ENCODE measurements around the gene PER2. TPM values are rescaled to one million over a fixed set of nuclear protein-coding genes. Genes with fewer than 3 reads are reported as not detected.

PER2 gene
- total RNA-seq, 1 donor from 2014 or later: 13.0 TPM

DNA sequence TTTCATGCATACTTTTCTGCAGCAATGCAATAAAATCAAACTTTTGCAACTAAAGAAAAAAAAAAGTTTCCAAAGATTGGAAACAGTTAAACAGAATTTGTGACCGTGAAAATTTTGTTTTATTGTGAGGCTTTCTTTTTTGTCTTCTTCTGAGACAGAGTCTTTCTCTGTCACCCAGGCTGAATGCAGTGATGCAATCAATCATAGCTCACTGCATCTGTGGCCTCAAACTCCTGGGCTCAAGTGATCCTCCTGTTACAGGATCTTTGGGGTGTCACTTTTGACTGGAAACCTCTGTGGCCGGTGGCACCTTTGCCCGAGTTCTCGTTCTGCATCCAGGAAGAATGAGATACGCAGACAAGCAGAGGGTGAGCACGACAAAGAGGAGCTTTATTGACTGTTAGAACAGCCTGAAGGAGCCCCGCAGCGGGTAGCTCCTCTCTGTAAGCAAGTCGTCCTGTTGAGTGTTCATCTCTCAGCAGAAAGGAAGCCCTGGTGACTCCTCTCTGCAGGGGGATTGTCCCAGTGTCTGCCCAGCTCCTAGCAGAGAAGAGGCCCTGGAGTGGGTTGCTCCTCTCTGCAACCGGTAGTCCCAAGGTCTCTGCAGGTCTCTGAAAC, 68.0 kb downstream of the PER2 start:
- DNase-seq (ENCODE audit: low spot score): no peak
- intact Hi-C loops (cut with DNase I): no loop called here

DNA sequence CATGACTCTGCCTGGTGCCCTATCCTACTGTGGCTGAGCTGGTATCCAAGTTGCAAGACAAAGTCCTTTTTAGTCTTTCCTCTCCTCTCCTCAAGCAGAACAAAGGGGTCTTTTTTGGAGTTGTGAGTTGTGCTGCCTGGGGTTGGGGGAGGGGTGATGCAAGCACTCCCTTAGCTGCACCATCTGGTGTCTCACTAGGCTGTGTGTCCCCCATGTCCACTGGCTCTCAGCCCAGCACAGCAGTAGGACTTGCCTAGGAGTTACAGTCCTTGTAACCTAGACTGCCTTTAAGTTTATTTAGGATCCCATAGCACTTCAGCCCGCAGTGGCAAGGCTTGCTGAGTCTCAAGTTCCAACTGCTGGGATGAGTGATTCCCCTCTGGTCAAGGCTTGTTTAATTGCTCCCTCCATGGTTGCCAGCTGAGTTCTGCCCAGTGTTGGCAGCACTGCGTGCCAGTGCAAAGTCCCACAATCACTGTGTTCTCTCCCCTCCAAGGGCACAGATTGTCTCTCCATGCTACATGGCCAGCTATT, 71.7 kb downstream of the PER2 start:
- DNase-seq (ENCODE audit: low spot score): no peak
- intact Hi-C loops (cut with DNase I): no loop called here

DNA sequence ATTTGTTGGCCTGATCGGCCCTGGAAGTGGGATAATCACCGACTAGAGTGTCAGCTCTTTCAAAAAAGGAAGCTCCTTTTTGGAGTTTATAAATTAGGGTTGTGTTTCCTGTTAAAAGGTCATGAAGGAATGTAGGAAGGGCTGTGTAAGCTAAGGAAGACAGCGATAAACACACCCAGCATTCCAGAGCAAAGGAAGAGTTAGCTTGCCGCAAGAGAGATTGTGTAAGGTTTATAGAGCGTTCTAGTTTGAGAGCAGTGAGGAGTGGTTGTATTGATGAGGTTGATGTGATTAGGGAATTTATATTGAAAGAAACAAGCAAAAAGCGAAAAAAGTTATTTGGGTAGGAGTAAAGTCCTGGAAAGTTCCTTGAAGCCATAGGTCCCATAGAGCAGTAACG, 81.4 kb downstream of the PER2 start:
- no peak for DNase-seq (ENCODE audit: low spot score)
- intact Hi-C loops (cut with DNase I): no loop called here

DNA sequence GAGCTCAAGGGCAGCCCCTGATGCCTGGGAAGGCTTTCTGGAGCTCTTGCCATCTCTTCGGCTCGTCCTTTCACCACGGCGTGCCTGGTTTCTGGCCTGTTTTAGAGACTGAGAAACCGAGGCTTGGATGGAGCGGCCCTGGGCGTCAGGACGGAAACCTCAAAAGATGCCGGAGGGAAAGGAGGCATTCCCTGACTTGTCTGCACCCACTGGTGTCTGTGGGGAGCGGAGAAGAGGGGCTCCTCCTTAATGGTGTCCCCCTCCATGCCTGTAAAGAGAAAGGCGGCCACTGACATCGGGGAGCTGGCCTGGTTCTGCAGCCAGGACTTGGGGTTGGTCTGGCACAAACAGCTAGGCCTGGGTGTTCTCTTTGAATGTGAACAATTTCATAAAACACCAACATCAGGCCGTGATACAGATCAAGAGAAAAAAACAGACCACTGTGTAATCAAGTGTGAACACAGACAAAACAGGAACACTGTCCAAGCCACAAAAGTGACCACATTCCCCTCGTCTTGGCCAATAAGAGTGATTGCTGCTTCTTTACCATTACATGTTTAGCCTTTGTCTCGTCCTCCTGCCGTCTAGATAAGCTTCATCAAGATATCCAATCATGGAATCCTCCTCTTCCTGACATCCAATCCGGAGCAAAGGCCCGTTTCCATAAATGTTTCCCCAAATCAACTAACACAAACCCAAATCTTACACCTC, 84.3 kb downstream of the PER2 start:
- intact Hi-C loops (cut with DNase I): loop anchor here (2.0 kb wide), 2 partner anchors 37 to 143 kb away; partner anchors contain the start of genes HES6 and SCLY
- no peak for DNase-seq (ENCODE audit: low spot score)

DNA sequence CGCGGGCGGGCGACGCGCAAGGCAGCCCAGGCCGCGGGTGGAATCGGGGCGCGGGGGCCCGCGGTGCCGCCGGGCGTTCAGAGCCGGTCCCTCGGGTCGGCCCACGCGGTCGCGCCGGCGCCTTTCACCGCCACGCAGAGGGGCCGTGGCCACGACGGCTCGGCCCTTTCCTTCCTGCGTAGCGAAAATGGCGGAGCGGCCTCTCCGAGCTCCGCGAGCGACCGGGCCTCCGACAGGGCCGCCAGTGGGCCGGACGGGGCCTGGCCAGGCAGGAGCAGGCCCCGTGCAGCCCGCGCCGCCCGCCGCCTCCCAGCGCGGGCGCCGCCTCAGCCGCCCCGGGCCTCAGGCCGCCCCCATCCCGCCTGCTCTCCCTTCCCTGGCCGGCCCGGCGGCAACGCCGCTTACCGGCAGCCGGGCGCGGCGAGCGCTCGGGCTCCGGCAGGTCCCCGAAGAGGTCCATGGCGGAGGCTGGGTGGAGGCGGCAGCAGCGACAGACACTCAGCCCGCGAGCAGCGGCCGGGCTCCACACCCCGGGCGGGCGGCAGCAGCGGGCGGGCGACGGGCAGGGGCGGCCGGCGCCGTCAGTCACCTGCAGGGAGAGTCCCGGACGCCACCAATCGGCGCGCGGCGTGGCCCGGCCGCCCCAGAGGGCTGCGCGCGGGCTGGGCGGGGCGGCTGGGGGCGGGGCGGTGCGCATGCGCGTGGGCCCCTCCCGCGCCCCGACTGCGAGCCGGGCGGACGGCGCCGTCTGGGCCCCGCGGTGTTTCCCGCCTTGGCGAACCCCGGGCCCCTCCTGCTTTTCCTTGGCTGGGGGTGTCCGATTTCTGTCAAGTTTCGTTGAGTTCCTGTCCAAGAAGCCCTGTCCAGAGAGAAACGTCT, 85.1 kb downstream of the PER2 start, which contains the start of gene ILKAP:
ILKAP (minus strand) TSS at position 602 of the 879 bp plus-strand sequence; CDS start at position 460, 142 bp downstream.
- DNase-seq (ENCODE audit: low spot score): peak; percentile 95
- intact Hi-C loops (cut with DNase I): loop anchor here (2.0 kb wide), 1 partner anchor 143 kb away; the partner anchor contains the start of gene SCLY

DNA sequence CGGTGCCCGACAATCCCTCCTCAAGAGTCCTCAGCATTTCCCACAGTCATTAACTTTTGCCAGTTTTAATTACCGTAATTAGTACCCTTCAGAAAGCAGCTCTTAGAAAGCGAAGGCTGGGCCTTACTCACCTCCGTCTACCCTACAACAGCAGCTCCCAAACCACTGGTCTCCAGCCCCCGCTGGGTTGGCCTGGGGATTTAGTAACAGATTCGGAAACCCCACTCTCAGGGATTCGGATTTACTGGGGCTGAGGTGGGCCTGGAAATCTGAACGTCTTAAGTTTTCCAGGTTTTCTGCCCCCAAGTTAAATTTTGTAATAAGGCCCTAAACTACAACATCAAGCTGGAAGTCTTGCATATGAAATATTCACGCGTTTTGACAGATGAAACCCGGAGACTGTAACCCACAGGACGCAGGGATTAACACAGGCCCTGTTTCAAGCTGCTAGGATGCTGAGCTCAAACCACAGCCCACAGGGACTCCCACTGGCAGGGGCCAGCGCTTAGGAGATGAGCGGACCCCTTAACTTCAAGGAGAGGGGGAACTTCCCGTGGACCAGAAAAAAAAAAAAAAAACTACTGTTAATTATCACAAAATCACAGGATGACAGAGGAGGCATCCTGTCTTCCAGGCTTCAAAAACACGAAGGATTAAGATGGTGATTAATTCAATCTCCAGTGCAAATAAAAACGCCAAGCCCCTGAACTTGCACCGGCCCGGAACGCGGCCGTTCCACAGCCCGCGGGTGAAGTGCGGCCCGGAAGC, 85.9 kb downstream of the PER2 start:
- no peak for DNase-seq (ENCODE audit: low spot score)
- intact Hi-C loops (cut with DNase I): loop anchor here (2.0 kb wide), 1 partner anchor 142 kb away; the partner anchor contains the start of gene SCLY

Other genes with a start within 250 kb of the PER2 start
- 8.8 TPM for gene SCLY, start 227.6 kb downstream of the PER2 start, total RNA-seq
- 0.08 TPM for gene ESPNL, start 188.3 kb downstream of the PER2 start, total RNA-seq
- gene KLHL30, start 149.9 kb downstream of the PER2 start, total RNA-seq: 14.3 TPM
- gene ERFE, start 129.6 kb downstream of the PER2 start, total RNA-seq: 0.62 TPM
- gene ILKAP, start 84.9 kb downstream of the PER2 start, total RNA-seq: 29.5 TPM
- gene HES6, start 48.6 kb downstream of the PER2 start, total RNA-seq: 2.7 TPM
- gene TRAF3IP1, start 31.9 kb upstream of the PER2 start, total RNA-seq: 16.3 TPM
- 54.8 TPM for gene ASB1, start 138.3 kb upstream of the PER2 start, total RNA-seq